Cerebellar cortex (tissue), 1 donor: Measurements from ENCODE around the gene NRXN3.
A peak's percentile ranks its signal among the peaks of the same experiment; 100 is the strongest.

Experiments used
- DNase-seq: peaks from one replicate; pipeline ENCODE4 v3.0.0-alpha.2; 2015; ENCODE audit warnings: low spot score

The NRXN3 gene

GRCh38 chr14:78933948-78934524, 763.9 kb downstream of the NRXN3 start:
- peak; percentile 49 for DNase-seq

- no peak for DNase-seq
These were observed 776.8 kb downstream of the NRXN3 start for GRCh38 chr14:78946949-78947348.

- DNase-seq: no peak
These were observed 777.5 kb downstream of the NRXN3 start for GRCh38 chr14:78947681-78948080.

GRCh38 chr14:78950649-78951048, 780.5 kb downstream of the NRXN3 start:
- no peak for DNase-seq

GRCh38 chr14:78951602-78952001, 781.4 kb downstream of the NRXN3 start:
- DNase-seq: no peak

- DNase-seq: peak; percentile 85
These were observed 789.6 kb downstream of the NRXN3 start for GRCh38 chr14:78959674-78960264.

- no peak for DNase-seq
These were observed 797.1 kb downstream of the NRXN3 start for GRCh38 chr14:78967111-78967809.

- DNase-seq: no peak
These were observed 798.1 kb downstream of the NRXN3 start for GRCh38 chr14:78968265-78968664.

- DNase-seq: no peak
These were observed 800.5 kb downstream of the NRXN3 start for GRCh38 chr14:78970677-78971076.

- no peak for DNase-seq
These were observed 802.3 kb downstream of the NRXN3 start for GRCh38 chr14:78972440-78972839.

GRCh38 chr14:78974691-78975090, 804.5 kb downstream of the NRXN3 start:
- DNase-seq: no peak

GRCh38 chr14:78975734-78976133, 805.6 kb downstream of the NRXN3 start:
- DNase-seq: no peak

- peak; percentile 87 for DNase-seq
These were observed 808.7 kb downstream of the NRXN3 start for GRCh38 chr14:78978896-78979295.

GRCh38 chr14:78982551-78982950, 812.4 kb downstream of the NRXN3 start:
- DNase-seq: no peak

GRCh38 chr14:78983126-78983525, 813.0 kb downstream of the NRXN3 start:
- peak; percentile 33 for DNase-seq

- no peak for DNase-seq
These were observed 815.7 kb downstream of the NRXN3 start for GRCh38 chr14:78985668-78986381.

GRCh38 chr14:78986989-78987388, 816.8 kb downstream of the NRXN3 start:
- DNase-seq: no peak

- DNase-seq: peak; percentile 44
These were observed 819.0 kb downstream of the NRXN3 start for GRCh38 chr14:78989221-78989620.

- DNase-seq: no peak
These were observed 822.7 kb downstream of the NRXN3 start for GRCh38 chr14:78992867-78993266.

GRCh38 chr14:78997811-78998210, 827.6 kb downstream of the NRXN3 start:
- peak; percentile 90 for DNase-seq

- no peak for DNase-seq
These were observed 839.1 kb downstream of the NRXN3 start for GRCh38 chr14:79009286-79009685.

GRCh38 chr14:79011091-79011919, 841.1 kb downstream of the NRXN3 start:
- DNase-seq: peak; percentile 71
